Mesothelial cell of epicardium (in vitro differentiated cells): Measurements from ENCODE around the gene EBF4. TPM values are rescaled to one million over a fixed set of nuclear protein-coding genes. Genes with fewer than 3 reads are reported as not detected.

Experiments used
- microRNA-seq: library from miRNA; unstranded; fragments of <30 nt; microRNA quantifications from one replicate; pipeline ENCODE4 v1.2.0, GENCODE V29; 2021; ENCODE audit warnings: inconsistent platforms, mixed read lengths
- total RNA-seq: library from RNA; stranded (reverse); gene quantifications from 3 replicates; pipeline ENCODE4 v1.2.1, GENCODE V29; 2021

The EBF4 gene
- total RNA-seq, 1 donor from 2014 or later = 65.5 TPM

Small RNA genes within 50 kb of the gene (microRNA-seq; reads per million reads assigned to microRNA genes)
- gene MIR1292 = 24.6 reads per million, percentile 47 among the genes with 10 or more reads in this experiment

Other genes starting within 250 kb of the EBF4 start
- gene SNRPB, start 222.0 kb upstream of the EBF4 start, total RNA-seq = 144 to 155 TPM (median 146 TPM) in 3 replicates
- 12.0 to 17.3 TPM (median 14.4 TPM) in 3 replicates for gene ZNF343, start 183.9 kb upstream of the EBF4 start, total RNA-seq
- gene TMC2, start 156.2 kb upstream of the EBF4 start, total RNA-seq = 0.07 to 0.11 TPM (median 0.09 TPM) in 3 replicates
- gene NOP56, start 40.1 kb upstream of the EBF4 start, total RNA-seq = 258 to 275 TPM (median 267 TPM) in 3 replicates
- 87.9 to 93.1 TPM (median 91.6 TPM) in 3 replicates for gene IDH3B, start 28.6 kb upstream of the EBF4 start, total RNA-seq
- 152 to 160 TPM (median 155 TPM) in 3 replicates for gene CPXM1, start 107.8 kb downstream of the EBF4 start, total RNA-seq
- gene C20orf141, start 122.2 kb downstream of the EBF4 start, total RNA-seq = not detected in 3 replicates
- not detected in 3 replicates for gene TMEM239, start 123.6 kb downstream of the EBF4 start, total RNA-seq
- gene PCED1A, start 147.9 kb downstream of the EBF4 start, total RNA-seq = 108 to 113 TPM (median 108 TPM) in 3 replicates
- gene VPS16, start 148.0 kb downstream of the EBF4 start, total RNA-seq = 46.0 to 51.6 TPM (median 47.7 TPM) in 3 replicates
- gene PTPRA, start 180.7 kb downstream of the EBF4 start, total RNA-seq = 62.5 to 67.0 TPM (median 65.2 TPM) in 3 replicates